Neural cell (in vitro differentiated cells): ENCODE data around the gene UGT1A8.

Source experiments
- CTCF ChIP-seq: fragments of 450-650 bp; IDR thresholded peaks from 2 replicates; pipeline ENCODE4 v1.5.1; 2014; ENCODE audit warnings: antibody characterized with exemption, mild to moderate bottlenecking, moderate library complexity; ENCODE audit not compliant: poor library complexity, severe bottlenecking
- EP300 ChIP-seq: fragments of 450-650 bp; conservative IDR thresholded peaks from 2 replicates; pipeline ENCODE4 v1.6.1; 2014; ENCODE audit warnings: antibody characterized with exemption, mild to moderate bottlenecking, moderate library complexity; ENCODE audit not compliant: poor library complexity, severe bottlenecking
- EZH2 ChIP-seq: fragments of 200-600, 300-800 bp; shearing (Covaris generic), sonication (generic); IDR thresholded peaks from 2 replicates; pipeline ENCODE4 v1.6.1; 2014; ENCODE audit warnings: antibody characterized with exemption, low read length, borderline replicate concordance, mild to moderate bottlenecking; ENCODE audit not compliant: insufficient read depth, poor library complexity, severe bottlenecking
- POLR2AphosphoS5 ChIP-seq: IDR thresholded peaks from 2 replicates; pipeline ENCODE4 v1.6.1; 2012
- REST ChIP-seq: IDR thresholded peaks from 2 replicates; pipeline ENCODE4 v1.6.1; 2012; ENCODE audit warnings: borderline replicate concordance
- TAF1 ChIP-seq: IDR thresholded peaks from 2 replicates; pipeline ENCODE4 v1.6.1; 2012; ENCODE audit warnings: low read depth

GRCh38 chr2:233743464-233744259 is 126.2 kb downstream of the UGT1A8 start:
- TF ChIP-seq EP300 (no peak), CTCF (no peak), REST (no peak), POLR2AphosphoS5 (no peak), EZH2 (no peak), TAF1 (no peak)
